Skin of body (tissue), 2 donors: ENCODE results near the gene ANGPTL2. TPM values are rescaled to one million over a fixed set of nuclear protein-coding genes. Genes with fewer than 3 reads are reported as not detected.

Experiments used
- DNase-seq: peaks from one replicate; lab custom pipeline; 2025; lab: John Stamatoyannopoulos, UW
- total RNA-seq: library from RNA; depleted of rRNA; stranded (reverse); fragments of >200 nt; gene quantifications from one replicate; pipeline ENCODE4 v1.2.3, GENCODE V29; 2014

The ANGPTL2 gene
- total RNA-seq, 1 donor from 2014 or later = 38.3 TPM

DNA sequence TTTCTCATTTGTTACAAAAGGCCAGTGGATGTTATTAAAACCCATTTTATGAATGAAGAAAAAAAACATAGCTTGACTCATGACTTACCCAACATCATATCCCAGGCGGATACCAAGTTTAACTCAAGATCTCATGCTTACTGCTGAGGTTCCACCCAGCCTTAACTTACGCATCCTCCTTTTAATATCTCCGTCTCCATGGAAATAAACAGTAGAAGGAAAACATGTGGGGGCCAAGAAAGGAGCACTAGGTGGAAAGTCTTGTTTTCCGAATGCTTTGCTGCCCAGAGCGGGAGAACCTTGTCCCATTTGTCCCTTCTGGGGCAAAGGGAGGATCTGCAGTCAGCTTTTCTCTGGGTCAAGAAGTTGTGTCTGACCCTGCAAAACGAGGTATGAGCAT lies 44.1 kb downstream of the ANGPTL2 start:
- no peak for DNase-seq

DNA sequence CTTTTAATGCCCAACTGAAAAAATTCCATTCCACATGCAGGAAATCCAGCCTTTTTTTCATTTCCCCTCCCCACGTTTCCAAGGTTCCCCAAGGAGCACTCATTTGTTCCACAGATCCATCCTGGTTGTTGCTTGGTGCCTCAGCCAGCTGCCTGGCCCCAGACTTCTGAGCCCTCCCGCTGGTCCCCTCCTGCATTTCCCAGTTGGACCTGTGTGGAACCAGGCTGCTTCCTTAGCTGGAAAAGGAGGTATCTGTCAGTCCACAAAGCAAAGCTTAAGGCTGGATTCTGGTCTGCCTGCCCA lies 44.8 kb downstream of the ANGPTL2 start:
- no peak for DNase-seq

GRCh38 chr9:127076860-127077643 lies 45.4 kb downstream of the ANGPTL2 start:
- no peak for DNase-seq

- peak; percentile 28 for DNase-seq
These were observed 46.6 kb downstream of the ANGPTL2 start for GRCh38 chr9:127075624-127076372.

DNA sequence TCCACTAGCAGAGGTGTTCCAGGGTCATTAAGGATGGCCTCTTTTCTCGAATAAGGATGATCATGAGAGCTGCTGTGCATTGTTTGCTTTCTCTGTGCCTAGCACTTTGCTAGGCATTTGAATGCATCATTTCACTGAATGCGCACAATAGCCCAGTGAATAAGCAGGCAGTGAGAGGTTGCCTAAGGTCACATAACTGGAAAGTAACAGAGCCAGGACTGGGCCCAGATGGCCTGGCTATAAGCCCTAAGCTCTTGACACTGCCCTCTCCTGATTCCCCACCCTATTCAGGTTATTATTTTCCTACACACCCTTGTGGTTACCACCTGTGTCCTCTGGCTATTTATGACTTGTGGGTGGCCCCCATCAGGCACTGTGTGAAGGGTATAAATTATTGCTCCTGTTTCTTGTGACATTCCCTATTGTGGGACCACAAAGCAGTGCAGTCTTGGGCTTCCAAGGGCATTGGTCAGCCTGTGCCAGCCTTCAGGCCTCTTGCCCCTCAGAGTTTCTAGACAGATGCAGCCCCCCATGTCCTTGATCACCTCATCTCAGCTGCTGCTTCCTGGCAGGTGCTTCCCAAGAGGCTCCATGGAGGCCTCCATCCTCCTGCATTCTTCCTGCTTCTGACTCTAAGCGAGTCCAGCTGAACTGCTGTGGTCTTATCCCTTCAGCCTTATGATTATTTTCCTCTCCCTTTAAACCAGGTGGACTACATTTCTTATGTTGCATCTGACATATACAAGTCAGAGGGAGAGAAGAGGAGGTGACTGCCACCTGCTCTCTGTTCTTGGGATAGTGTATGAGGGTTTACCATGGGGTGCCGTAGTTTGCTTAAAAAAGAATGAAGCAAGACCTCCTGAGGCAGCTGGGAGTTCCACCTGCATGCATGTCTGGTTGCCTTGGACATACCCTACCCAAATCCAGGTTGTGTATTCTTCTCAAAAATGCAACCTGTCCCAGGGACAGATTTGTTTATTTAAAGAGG lies 47.6 kb downstream of the ANGPTL2 start:
- no peak for DNase-seq

GRCh38 chr9:127067603-127068220 lies 54.7 kb downstream of the ANGPTL2 start:
- no peak for DNase-seq

GRCh38 chr9:127066851-127067136 lies 55.6 kb downstream of the ANGPTL2 start:
- DNase-seq = no peak

GRCh38 chr9:127066060-127066850 lies 56.2 kb downstream of the ANGPTL2 start:
- DNase-seq = no peak

GRCh38 chr9:127065592-127065991 lies 56.8 kb downstream of the ANGPTL2 start:
- no peak for DNase-seq

- DNase-seq = no peak
These were observed 58.1 kb downstream of the ANGPTL2 start for GRCh38 chr9:127064335-127064734.

GRCh38 chr9:127061411-127061810 lies 61.0 kb downstream of the ANGPTL2 start:
- DNase-seq = no peak

DNA sequence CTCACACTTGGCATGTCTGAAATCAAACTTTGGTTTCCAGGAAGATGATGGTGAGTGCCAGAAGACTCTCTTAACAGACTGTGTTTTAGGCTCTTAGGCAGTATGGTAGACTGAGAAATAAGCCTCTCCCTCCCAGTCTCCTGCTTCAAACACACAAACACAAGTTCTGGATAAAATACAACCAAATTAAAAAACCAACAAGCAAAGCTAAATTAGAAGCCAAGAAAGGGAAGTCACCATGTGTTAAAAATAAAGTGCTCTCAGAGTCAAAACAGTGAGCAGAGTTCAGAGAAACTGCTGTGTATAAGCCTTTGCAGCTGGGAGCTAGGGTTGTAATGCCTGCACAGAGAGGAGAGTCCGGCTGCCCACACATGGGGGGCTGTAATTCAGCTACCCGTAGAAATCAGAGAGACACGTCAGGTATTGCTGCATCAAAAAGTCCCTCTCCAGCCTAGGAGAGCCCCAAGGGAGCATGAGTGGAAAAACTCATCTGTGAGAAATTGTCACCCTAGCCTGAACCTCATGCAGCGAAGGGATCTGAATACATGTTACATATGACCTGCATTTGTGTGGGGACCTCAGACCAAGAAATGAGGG lies 62.6 kb downstream of the ANGPTL2 start:
- DNase-seq = peak; percentile 78

DNA sequence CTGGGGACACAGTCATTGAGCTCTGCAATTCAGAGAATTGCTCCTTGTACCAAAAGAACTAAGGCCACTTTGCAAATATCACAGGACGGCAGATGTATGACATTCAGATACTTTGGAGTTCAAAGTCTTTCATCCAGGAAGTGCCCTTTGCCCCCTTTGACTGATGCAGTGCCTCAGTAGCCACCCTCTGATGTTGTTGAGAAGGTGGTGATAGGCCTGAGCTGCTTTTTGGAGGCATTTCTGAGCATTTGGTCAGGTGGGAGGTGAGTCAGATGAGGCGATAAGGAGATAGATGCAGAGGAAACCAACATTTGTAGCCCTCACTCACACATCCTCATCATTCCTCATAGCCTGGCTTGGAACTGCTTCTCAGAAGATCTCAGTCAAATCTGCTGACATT lies 63.4 kb downstream of the ANGPTL2 start:
- DNase-seq = no peak

GRCh38 chr9:127058645-127059021 lies 63.8 kb downstream of the ANGPTL2 start:
- peak; percentile 49 for DNase-seq

DNA sequence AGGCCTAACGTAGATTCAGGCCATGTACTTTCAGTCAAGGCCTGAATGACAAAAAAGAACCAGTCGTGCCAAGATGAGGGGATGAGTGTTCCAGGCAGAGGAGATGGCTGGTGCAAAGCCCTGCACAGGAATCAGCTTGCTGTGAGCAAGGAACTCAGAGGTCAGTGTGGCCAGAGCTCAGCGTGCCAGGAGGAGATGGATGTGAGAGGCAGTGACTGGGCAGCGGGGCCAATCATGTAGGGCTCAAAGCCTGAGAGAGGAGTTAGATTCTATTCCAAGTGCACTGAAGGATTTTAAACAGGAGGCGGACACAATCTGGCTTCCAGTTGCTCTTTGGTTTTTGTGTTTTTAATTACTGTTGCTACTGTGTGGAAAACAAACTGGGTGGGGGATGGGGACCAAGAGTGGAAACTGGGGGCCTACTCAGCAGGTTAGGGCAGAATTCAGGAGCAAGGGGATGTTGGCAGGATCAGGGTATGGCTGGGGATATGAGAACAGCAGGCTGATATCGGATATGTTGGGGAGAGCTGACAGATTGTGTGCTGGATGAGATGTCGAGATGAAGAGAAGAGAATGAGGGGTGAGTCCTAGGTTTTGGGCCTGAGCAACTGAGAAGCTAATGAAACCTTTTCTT lies 64.3 kb downstream of the ANGPTL2 start:
- peak; percentile 46 for DNase-seq

DNA sequence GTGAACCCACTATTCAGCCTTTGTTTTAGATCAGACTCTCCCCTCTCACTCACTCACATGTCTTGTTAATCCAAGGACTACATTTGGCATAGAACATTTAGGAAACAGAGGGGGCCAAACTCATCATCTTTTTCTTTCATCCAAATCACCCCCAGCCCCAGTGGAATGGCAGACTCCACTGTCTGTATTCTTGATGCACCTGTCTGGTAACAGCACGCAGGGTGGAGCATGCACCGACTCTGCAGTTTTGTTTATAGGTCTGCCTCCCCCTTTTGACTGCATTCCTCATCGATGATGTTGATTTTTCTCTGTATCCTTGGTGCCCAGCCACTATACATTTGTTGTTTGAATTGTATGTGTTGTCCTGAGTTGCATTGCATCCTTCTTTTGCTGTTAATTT lies 66.0 kb downstream of the ANGPTL2 start:
- DNase-seq = no peak

- no peak for DNase-seq
These were observed 66.6 kb downstream of the ANGPTL2 start for GRCh38 chr9:127055745-127056402.

GRCh38 chr9:127053960-127054359 lies 68.5 kb downstream of the ANGPTL2 start:
- DNase-seq = no peak

DNA sequence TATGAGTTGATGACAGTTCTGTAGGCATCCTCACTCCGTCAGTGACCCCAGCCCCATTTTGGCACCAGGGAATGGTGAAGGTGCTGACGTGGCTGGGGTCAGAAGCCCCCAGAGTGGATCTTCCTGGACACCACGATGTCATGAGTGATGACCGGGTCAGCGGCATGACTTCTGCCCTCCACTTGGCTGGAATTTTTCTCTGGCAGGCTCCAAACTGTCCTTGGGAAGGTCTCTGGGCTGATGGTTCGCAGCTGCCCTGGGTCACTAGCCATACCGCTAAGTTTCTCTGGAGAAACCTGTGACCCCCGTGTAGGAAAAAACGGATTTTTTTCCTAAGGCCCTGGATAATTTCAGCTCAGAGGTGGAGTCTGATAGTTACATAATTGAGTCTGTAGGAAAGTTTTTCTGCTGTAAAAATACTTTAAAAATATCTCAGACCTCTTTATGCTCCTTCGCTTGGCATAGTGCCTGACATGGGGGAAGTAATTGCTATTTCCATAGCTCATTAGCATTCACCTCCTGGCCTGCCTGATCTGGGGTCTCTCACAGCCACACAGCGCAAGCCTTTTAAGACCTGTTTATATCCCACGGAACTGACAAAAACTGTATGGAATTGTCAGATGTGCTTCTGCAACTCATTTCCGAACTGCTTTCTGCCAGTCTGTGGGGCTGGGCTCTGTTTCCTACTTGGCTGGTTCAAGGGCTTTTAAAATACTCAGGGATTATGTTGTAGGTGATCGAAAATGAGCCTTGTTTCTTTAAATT lies 69.2 kb downstream of the ANGPTL2 start:
- peak; percentile 38 for DNase-seq
